Caco-2 (cell line): ENCODE measurements around the gene POLRMT. TPM values are rescaled to one million over a fixed set of nuclear protein-coding genes. Genes with fewer than 3 reads are reported as not detected.
A peak's percentile ranks its signal among the peaks of the same experiment; 100 is the strongest.

Experiments
- BruUV-seq: library from RNA; stranded (reverse); fragments of 400-500 nt; replicated peaks from 2 replicates; lab custom pipeline; 2021; lab: Mats Ljungman, UMichigan
- CTCF ChIA-PET: fragments of 300-600 bp; sonication (Branson Sonifier 250); formaldehyde crosslinking; loops from one replicate; lab custom pipeline; 2022; ENCODE audit warnings: antibody characterized with exemption; lab: Charles Lee
- POLR2A ChIA-PET: fragments of 300-600 bp; sonication (Branson Sonifier 250); formaldehyde crosslinking; loops from one replicate; lab custom pipeline; 2022; ENCODE audit warnings: antibody characterized with exemption; lab: Charles Lee
- DNase-seq, 2 experiments: peaks; one replicate each; pipeline versions ENCODE4 v3.0.0 to v3.0.0-alpha.2; 2020 to 2022
- H3K27me3 ChIP-seq: replicated peaks from 2 replicates; pipeline ENCODE4 v1.6.0; 2011; ENCODE audit warnings: low read length; ENCODE audit not compliant: control insufficient read depth, insufficient read depth
- H3K36me3 ChIP-seq: 2 replicates; pipeline ENCODE4 v1.5.1; 2011; ENCODE audit warnings: low read length; ENCODE audit not compliant: control insufficient read depth, insufficient read depth
- H3K4me1 ChIP-seq: fragments of 250-450 bp; sonication (Bioruptor Pico); 2 replicates; pipeline ENCODE4 v1.5.1; 2020; ENCODE audit warnings: mild to moderate bottlenecking
- H3K4me3 ChIP-seq: 2 replicates; pipeline ENCODE4 v1.5.1; 2011; ENCODE audit warnings: low read depth, mild to moderate bottlenecking, control low read depth, low read length
- H3K9me3 ChIP-seq: fragments of 250-450 bp; sonication (Bioruptor Pico); 2 replicates; pipeline ENCODE4 v1.5.1; 2020; ENCODE audit warnings: mild to moderate bottlenecking, moderate library complexity
- H3K27ac Mint-ChIP-seq: one replicate; pipeline ENCODE4 v1.8.0; 2022; ENCODE audit warnings: mixed read lengths; ENCODE audit not compliant: unreplicated experiment
- H3K27me3 Mint-ChIP-seq: one replicate; pipeline ENCODE4 v1.8.0; 2022; ENCODE audit warnings: mixed read lengths; ENCODE audit not compliant: insufficient read depth, unreplicated experiment
- H3K36me3 Mint-ChIP-seq: one replicate; pipeline ENCODE4 v1.8.0; 2022; ENCODE audit warnings: mild to moderate bottlenecking, mixed read lengths; ENCODE audit not compliant: insufficient read depth, unreplicated experiment
- H3K4me1 Mint-ChIP-seq: one replicate; pipeline ENCODE4 v1.8.0; 2022; ENCODE audit warnings: low read depth, mixed read lengths; ENCODE audit not compliant: unreplicated experiment
- H3K4me3 Mint-ChIP-seq: one replicate; pipeline ENCODE4 v1.8.0; 2022; ENCODE audit warnings: mild to moderate bottlenecking, moderate library complexity, mixed read lengths; ENCODE audit not compliant: unreplicated experiment
- H3K9me3 Mint-ChIP-seq: one replicate; pipeline ENCODE4 v1.8.0; 2022; ENCODE audit warnings: mixed read lengths; ENCODE audit not compliant: unreplicated experiment
- CTCF ChIP-seq, 2 experiments: fragments of 200-600 bp in 1 of 2; IDR thresholded peaks; 1 replicate in 1 of 2; 2 replicates in 1 of 2; pipeline versions ENCODE4 v1.5.1 to v1.8.0; 2011 to 2022; ENCODE audit warnings: antibody characterized with exemption in 1 of 2, control low read depth in 1 of 2, inconsistent platforms in 1 of 2, low read depth in 1 of 2, low read length in 1 of 2, mild to moderate bottlenecking in 1 of 2, moderate library complexity in 1 of 2; ENCODE audit not compliant: insufficient read depth in 1 of 2, severe bottlenecking in 1 of 2, unreplicated experiment in 1 of 2
- intact Hi-C: fragments of 100-400 bp; cut with micrococcal nuclease; formaldehyde crosslinking; loops from one replicate; pipeline ENCODE4 v1.10.0; 2022; ENCODE audit not compliant: unreplicated experiment
- total RNA-seq: library from RNA; stranded (reverse); gene quantifications from 2 replicates; pipeline ENCODE4 v1.2.3, GENCODE V29; 2022

POLRMT gene
- total RNA-seq, 1 experiment from 2014 or later = 95.8 TPM

- no peak for TF ChIP-seq CTCF (IDR thresholded peaks at IDR 0.05; ENCODE audit: insufficient read depth in 1 of 2, low read depth in 1 of 2, low read length in 1 of 2, severe bottlenecking in 1 of 2, unreplicated experiment in 1 of 2)
- Histone ChIP-seq H3K4me1 (no peaks in the 10 kb centered on the region), H3K9me3 (no peaks in the 10 kb centered on the region)
Measured at GRCh38 chr19:582497-583197, 50.7 kb downstream of the POLRMT start.

GRCh38 chr19:581399-582111 is 51.8 kb downstream of the POLRMT start:
- no peak for DNase-seq
- Histone ChIP-seq H3K4me3 (no peak overlapping the region), H3K36me3 (no peaks in the 10 kb centered on the region), H3K9me3 (no peaks in the 10 kb centered on the region), H3K4me1 (no peaks in the 10 kb centered on the region), H3K27me3 (no peaks in the 10 kb centered on the region)
- Mint-ChIP-seq H3K36me3 (peaks cover 60% of the 10 kb centered on the region), H3K4me1 (no peaks in the 10 kb centered on the region), H3K9me3 (no peaks in the 10 kb centered on the region), H3K27me3 (no peaks in the 10 kb centered on the region), H3K4me3 (no peak overlapping the region), H3K27ac (no peak overlapping the region)
- ChIA-PET CTCF (no interaction called here), POLR2A (no interaction called here)
- no peak for TF ChIP-seq CTCF (IDR thresholded peaks at IDR 0.05; ENCODE audit: insufficient read depth in 1 of 2, low read depth in 1 of 2, low read length in 1 of 2, severe bottlenecking in 1 of 2, unreplicated experiment in 1 of 2)
- BruUV-seq = no TSS peak
- intact Hi-C loops = no loop called here

More at GRCh38 chr19:582497-583197, 50.7 kb downstream of the POLRMT start:
- DNase-seq = no peak
- Mint-ChIP-seq H3K36me3 (peaks cover 59% of the 10 kb centered on the region), H3K4me1 (no peaks in the 10 kb centered on the region), H3K27ac (no peak overlapping the region), H3K9me3 (no peaks in the 10 kb centered on the region), H3K4me3 (no peak overlapping the region), H3K27me3 (no peaks in the 10 kb centered on the region)
- Histone ChIP-seq H3K4me3 (no peak overlapping the region), H3K36me3 (no peaks in the 10 kb centered on the region), H3K27me3 (no peaks in the 10 kb centered on the region)
- BruUV-seq = TSS peak; percentile 99
- ChIA-PET CTCF (interaction anchor here (0.6 kb wide), 1 partner anchor 22 kb away, joined by 3 read pairs; no protein-coding TSS in a partner anchor), POLR2A (no interaction called here)
- intact Hi-C loops = no loop called here

DNA sequence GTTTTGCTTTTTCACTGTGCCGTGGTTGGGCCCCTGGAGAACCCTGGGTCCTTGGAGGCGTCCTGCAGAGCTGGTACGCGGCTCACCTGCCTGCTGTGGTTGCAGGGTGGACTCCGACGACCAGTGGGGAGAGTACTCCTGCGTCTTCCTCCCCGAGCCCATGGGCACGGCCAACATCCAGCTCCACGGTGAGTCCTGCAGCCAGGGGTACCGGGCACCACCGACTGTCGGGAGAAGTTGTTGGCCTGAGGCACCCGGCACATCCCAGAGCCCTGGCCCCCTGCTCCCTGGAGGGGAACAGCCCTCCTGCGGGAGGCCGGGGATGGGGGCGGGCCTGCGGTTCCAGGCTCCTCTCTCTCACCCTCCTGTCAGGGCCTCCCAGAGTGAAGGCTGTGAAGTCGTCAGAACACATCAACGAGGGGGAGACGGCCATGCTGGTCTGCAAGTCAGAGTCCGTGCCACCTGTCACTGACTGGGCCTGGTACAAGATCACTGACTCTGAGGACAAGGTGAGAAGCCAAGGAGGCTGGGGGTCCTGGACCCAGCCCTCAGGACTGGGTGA is 53.0 kb downstream of the POLRMT start:
- Histone ChIP-seq H3K4me3 (no peak overlapping the region), H3K36me3 (no peaks in the 10 kb centered on the region), H3K27me3 (no peaks in the 10 kb centered on the region), H3K4me1 (no peaks in the 10 kb centered on the region), H3K9me3 (no peaks in the 10 kb centered on the region)
- Mint-ChIP-seq H3K27me3 (no peaks in the 10 kb centered on the region), H3K9me3 (no peaks in the 10 kb centered on the region), H3K36me3 (peaks cover 57% of the 10 kb centered on the region), H3K4me1 (no peaks in the 10 kb centered on the region), H3K27ac (no peak overlapping the region), H3K4me3 (no peak overlapping the region)
- ChIA-PET POLR2A (no interaction called here), CTCF (no interaction called here)
- no TSS peak for BruUV-seq
- no peak for DNase-seq
- intact Hi-C loops = no loop called here
- no peak for TF ChIP-seq CTCF (IDR thresholded peaks at IDR 0.05; ENCODE audit: insufficient read depth in 1 of 2, low read depth in 1 of 2, low read length in 1 of 2, severe bottlenecking in 1 of 2, unreplicated experiment in 1 of 2)
